ENCODE results near the gene NOS1. TPM values are rescaled to one million over a fixed set of nuclear protein-coding genes. Genes with fewer than 3 reads are reported as not detected.

The NOS1 gene
- total RNA-seq, 1 experiment from 2014 or later, result 2.3 TPM

- no peak overlapping the region for H3K27ac ChIP-seq (ENCODE audit: insufficient read length, low read depth, low read length)
- no peak overlapping the region for H2BK120ac ChIP-seq (ENCODE audit: low read depth, low read length, poor library complexity, severe bottlenecking)
- Mint-ChIP-seq H3K36me3 (ENCODE audit: insufficient read depth in 1 of 3, low read depth in 3 of 3) (no peaks in the 10 kb centered on the region), H3K27me3 (ENCODE audit: low read depth) (peaks cover 9% of the 10 kb centered on the region), H3K9me3 (no peaks in the 10 kb centered on the region; a peak in 1 of 5 replicates), H3K4me1 (peaks cover 2 to 3% of the 10 kb centered on the region in 2 experiments; a peak in 1 of 4 replicates), H3K4me3 (no peak overlapping the region), H3K27ac (peak overlapping the region in 1 of 3 experiments; percentile 46; a peak in 1 of 7 replicates)
- H3T11ph ChIP-seq (ENCODE audit: low read length), result no peak overlapping the region
- WGBS (ENCODE audit: extremely low coverage, insufficient read length, low lambda C conversion rate), result no CpG with 5 or more reads among the region's 9 CpGs
- no peak for DNase-seq
- no peak for TF ChIP-seq CTCF (conservative IDR thresholded peaks at IDR 0.05)
- H3K23me2 ChIP-seq (ENCODE audit: insufficient read length, low read depth, low read length, poor library complexity, severe bottlenecking), result no peaks in the 10 kb centered on the region
- no peak overlapping the region for H3K23ac ChIP-seq (ENCODE audit: insufficient read length, low read depth, low read length)
- no peaks in the 10 kb centered on the region for H3K79me1 ChIP-seq (ENCODE audit: insufficient read depth, low read depth, low read length, poor library complexity, severe bottlenecking)
- no peak overlapping the region for H4K8ac ChIP-seq (replicated peaks; ENCODE audit: insufficient read length, low read depth, low read length)
- H4K20me1 ChIP-seq (ENCODE audit: control insufficient read depth, insufficient read depth, insufficient read length), result no peaks in the 10 kb centered on the region
- H3K18ac ChIP-seq (ENCODE audit: insufficient read length, low read depth, low read length), result no peak overlapping the region
- no peak overlapping the region for H4K5ac ChIP-seq (ENCODE audit: insufficient read length, low read depth, low read length)
- no peak overlapping the region for H3K9ac ChIP-seq (ENCODE audit: extremely low read depth, insufficient read length, low read length)
- no peak overlapping the region for H3K4me2 ChIP-seq (ENCODE audit: insufficient read depth, insufficient read length, low read length)
- H3K4me1 ChIP-seq (ENCODE audit: insufficient read depth, low read length), result no peaks in the 10 kb centered on the region
- no peak overlapping the region for H2BK15ac ChIP-seq (ENCODE audit: low read depth, low read length)
- H3K14ac ChIP-seq (ENCODE audit: insufficient read depth, low read length), result no peak overlapping the region
- no peaks in the 10 kb centered on the region for H3K9me3 ChIP-seq (ENCODE audit: control insufficient read depth, low read depth, low read length)
- H2AFZ ChIP-seq (ENCODE audit: low read length), result no peak overlapping the region
- no peak overlapping the region for H3K4ac ChIP-seq (ENCODE audit: low read depth, low read length)
- no peaks in the 10 kb centered on the region for H3K27me3 ChIP-seq (ENCODE audit: insufficient read depth, low read length)
- H2BK12ac ChIP-seq (ENCODE audit: insufficient read length, low read depth, low read length), result no peak overlapping the region
- no peak overlapping the region for H2BK5ac ChIP-seq (ENCODE audit: insufficient read length, low read length)
- 0 out of 2 replicates have a peak, but pooled peaks cover 2% of the 10 kb centered on the region for H3K79me2 ChIP-seq (ENCODE audit: insufficient read depth, low read length)
- no peak overlapping the region for H2AK5ac ChIP-seq (ENCODE audit: insufficient read length, low read length)
- no peak overlapping the region for H2BK20ac ChIP-seq (ENCODE audit: low read depth, low read length, poor library complexity, severe bottlenecking)
- no peak overlapping the region for H4K91ac ChIP-seq (ENCODE audit: insufficient read length, low read depth, low read length)
- H3K56ac ChIP-seq (ENCODE audit: insufficient read length, low read depth, low read length), result no peak overlapping the region
Observed at GRCh38 chr12:117318591-117318990, 42.8 kb downstream of the NOS1 start.
